Peyer's patch (tissue), 4 donors: ENCODE results near the gene ALKBH7.
"Not testable (repeated sequence)": the region's sequence is repeated elsewhere in the genome, so short reads cannot be mapped to it uniquely, and the experiment has no call there.

Source experiments
- POLR2A ChIP-seq, 2 donors: fragments of 450-650 bp; IDR thresholded peaks; one replicate each; pipeline ENCODE4 v1.5.1; 2017; ENCODE audit warnings: antibody characterized with exemption in 2 of 2, mild to moderate bottlenecking in 2 of 2, moderate library complexity in 2 of 2
- TF ChIP-seq, protein P1 (sequence below), 6 experiments: fragments of 450-650 bp in 4 of 6; fragments of 200-600 bp in 2 of 6; sonication (generic) in 1 of 6; IDR thresholded peaks; one replicate each; pipeline ENCODE4 v1.5.1; 2017 to 2019; ENCODE audit warnings: antibody characterized with exemption in 6 of 6, mild to moderate bottlenecking in 3 of 6, moderate library complexity in 1 of 6

DNA sequence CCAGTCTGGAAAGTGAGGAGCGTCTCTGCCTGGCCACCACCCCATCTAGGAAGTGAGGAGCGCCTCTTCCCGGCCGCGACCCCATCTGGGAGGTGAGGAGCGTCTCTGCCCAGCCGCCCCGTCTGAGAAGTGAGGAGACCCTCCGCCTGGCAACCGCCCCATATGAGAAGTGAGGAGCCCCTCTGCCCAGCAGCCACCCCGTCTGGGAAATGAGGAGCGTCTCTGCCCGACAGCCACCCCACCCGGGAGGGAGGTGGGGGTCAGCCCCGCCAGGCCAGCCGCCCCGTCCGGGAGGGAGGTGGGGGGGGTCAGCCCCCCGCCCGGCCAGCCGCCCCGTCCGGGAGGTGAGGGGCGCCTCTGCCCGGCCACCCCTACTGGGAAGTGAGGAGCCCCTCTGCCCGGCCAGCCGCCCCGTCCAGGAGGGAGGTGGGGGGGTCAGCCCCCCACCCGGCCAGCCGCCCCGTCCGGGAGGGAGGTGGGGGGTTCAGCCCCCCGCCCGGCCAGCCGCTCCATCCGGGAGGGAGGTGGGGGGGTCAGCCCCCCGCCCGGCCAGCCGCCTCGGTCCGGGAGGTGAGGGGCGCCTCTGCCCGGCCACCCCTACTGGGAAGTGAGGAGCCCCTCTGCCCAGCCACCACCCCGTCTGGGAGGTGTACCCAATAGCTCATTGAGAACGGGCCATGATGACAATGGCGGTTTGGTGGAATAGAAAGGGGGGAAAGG lies 17.1 kb upstream of the ALKBH7 start:
- not testable (repeated sequence) for TF ChIP-seq POLR2A (IDR thresholded peaks at IDR 0.05)
- TF ChIP-seq, protein P1, sequence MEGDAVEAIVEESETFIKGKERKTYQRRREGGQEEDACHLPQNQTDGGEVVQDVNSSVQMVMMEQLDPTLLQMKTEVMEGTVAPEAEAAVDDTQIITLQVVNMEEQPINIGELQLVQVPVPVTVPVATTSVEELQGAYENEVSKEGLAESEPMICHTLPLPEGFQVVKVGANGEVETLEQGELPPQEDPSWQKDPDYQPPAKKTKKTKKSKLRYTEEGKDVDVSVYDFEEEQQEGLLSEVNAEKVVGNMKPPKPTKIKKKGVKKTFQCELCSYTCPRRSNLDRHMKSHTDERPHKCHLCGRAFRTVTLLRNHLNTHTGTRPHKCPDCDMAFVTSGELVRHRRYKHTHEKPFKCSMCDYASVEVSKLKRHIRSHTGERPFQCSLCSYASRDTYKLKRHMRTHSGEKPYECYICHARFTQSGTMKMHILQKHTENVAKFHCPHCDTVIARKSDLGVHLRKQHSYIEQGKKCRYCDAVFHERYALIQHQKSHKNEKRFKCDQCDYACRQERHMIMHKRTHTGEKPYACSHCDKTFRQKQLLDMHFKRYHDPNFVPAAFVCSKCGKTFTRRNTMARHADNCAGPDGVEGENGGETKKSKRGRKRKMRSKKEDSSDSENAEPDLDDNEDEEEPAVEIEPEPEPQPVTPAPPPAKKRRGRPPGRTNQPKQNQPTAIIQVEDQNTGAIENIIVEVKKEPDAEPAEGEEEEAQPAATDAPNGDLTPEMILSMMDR (IDR thresholded peaks at IDR 0.05): not testable (repeated sequence)
